OCI-LY3 (cell line): ENCODE measurements around the gene SPATA31D1.

Experiments
- CTCF ChIP-seq: fragments of 200-600, 300-600 bp; sonication (generic); IDR thresholded peaks from 2 replicates; pipeline ENCODE4 v1.5.1; 2014; ENCODE audit warnings: antibody characterized with exemption, low read length, low read depth
- EZH2phosphoT487 ChIP-seq: fragments of 200-600 bp; shearing (Covaris generic); IDR thresholded peaks from 2 replicates; pipeline ENCODE4 v1.6.1; 2018; ENCODE audit warnings: antibody characterized with exemption, mixed run types, low read depth

GRCh38 chr9:82037126-82037525 is 48.6 kb downstream of the SPATA31D1 start:
- TF ChIP-seq CTCF (no peak), EZH2phosphoT487 (no peak)
